Placental pericyte (primary cell): Measurements from ENCODE around the gene ZFAND3. TPM values are rescaled to one million over a fixed set of nuclear protein-coding genes. Genes with fewer than 3 reads are reported as not detected.

Source experiments
- small RNA-seq: library from RNA; depleted of rRNA; stranded (forward); fragments of <200 nt; gene quantifications from one replicate; pipeline ENCODE3, GENCODE V24; 2012; ENCODE audit warnings: low replicate concordance
- total RNA-seq: library from RNA; depleted of rRNA; stranded (reverse); fragments of >200 nt; gene quantifications from 2 replicates; pipeline ENCODE4 v1.2.3, GENCODE V29; 2012

ZFAND3 gene, protein sequence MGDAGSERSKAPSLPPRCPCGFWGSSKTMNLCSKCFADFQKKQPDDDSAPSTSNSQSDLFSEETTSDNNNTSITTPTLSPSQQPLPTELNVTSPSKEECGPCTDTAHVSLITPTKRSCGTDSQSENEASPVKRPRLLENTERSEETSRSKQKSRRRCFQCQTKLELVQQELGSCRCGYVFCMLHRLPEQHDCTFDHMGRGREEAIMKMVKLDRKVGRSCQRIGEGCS
- 22.9 and 33.5 TPM in 2 replicates for total RNA-seq

DNA sequence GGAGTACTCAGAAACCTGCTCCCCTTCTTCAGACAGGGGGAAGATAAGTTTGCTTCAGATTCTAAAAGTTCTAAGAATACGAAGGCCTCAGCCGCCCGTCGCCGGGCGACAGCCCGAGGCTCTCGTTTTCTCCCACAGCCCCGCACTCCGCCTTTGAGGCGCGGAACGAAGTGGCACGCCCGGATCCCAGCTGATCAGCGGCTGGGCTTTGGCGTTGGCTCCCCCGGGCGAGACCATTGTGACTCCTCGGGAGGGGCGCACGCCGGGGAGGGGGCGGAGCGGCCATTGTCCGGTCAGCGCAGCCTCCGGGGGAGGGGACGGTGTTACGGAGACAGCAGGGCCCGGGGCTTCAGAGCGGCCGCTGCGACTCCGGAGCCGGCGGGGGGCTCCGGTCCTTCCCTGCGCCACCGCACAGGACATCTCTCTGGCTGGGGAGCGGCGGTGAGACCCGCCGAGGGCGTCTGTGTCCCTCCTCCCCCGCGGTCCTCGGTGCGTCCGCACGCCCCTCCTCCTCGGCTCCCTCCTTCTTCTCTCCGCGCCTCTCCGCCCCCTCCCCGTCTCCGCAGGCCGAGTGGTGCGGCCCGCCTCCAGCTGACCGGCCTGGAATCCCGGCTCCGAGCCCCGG is at the start of gene ZFAND3:
TSS of gene ZFAND3 (plus strand) at position 551 of the 625 bp plus-strand sequence. CDS start 219 bp downstream, outside the sequence.

Small RNA genes lying within 50 kb of the gene (small RNA-seq; reads per million reads assigned to genes)
- gene RN7SL285P (not detected), gene RNU1-87P (not detected)

Other genes starting within 250 kb of the ZFAND3 start
- 3.5 and 8.9 TPM in 2 replicates for gene MDGA1, start 121.8 kb upstream of the ZFAND3 start, total RNA-seq